Right cardiac atrium (tissue), 5 donors: ENCODE results near the gene SLC40A1. TPM values are rescaled to one million over a fixed set of nuclear protein-coding genes. Genes with fewer than 3 reads are reported as not detected.

Experiments used
- ATAC-seq, 2 donors: fragments of 200-7000 bp; cut with Tn5 transposase; one replicate each; pipeline versions ENCODE4 v1.8.0 to v1.9.1; 2020; ENCODE audit warnings: moderate library complexity in 2 of 2, mild to moderate bottlenecking in 1 of 2
- DNase-seq, 3 donors: peaks; one replicate each; pipeline ENCODE4 v3.0.0-alpha.2; 2020
- H3K27ac ChIP-seq: one replicate; pipeline ENCODE4 v1.5.1; 2013; ENCODE audit warnings: mild to moderate bottlenecking, low read length, control low read depth, moderate library complexity
- H3K27me3 ChIP-seq: one replicate; pipeline ENCODE4 v1.6.1; 2013; ENCODE audit not compliant: control insufficient read depth, insufficient read depth
- H3K4me1 ChIP-seq: one replicate; pipeline ENCODE4 v1.6.1; 2013; ENCODE audit warnings: low read length; ENCODE audit not compliant: control insufficient read depth, insufficient read depth
- H3K4me3 ChIP-seq: one replicate; pipeline ENCODE4 v1.5.1; 2013; ENCODE audit warnings: low read length, control low read depth
- H3K9me3 ChIP-seq: one replicate; pipeline ENCODE4 v1.6.1; 2013; ENCODE audit warnings: low read length; ENCODE audit not compliant: control insufficient read depth
- WGBS: extraction: QIAGEN DNeasy Blood & Tissue Kit; methylation state at CpG from one replicate; pipeline ENCODE4 v1.1.7; 2013; 5-methylcytosine and 5-hydroxymethylcytosine counted together
- intact Hi-C, 4 donors: fragments of 100-400 bp; cut with DNase I; formaldehyde crosslinking; loops; one replicate each; pipeline versions ENCODE4 v1.11.0 to v1.14.0; 2022 to 2023
- polyA plus RNA-seq: library from polyadenylated mRNA; stranded (reverse); fragments of 200-250 nt; gene quantifications from one replicate; pipeline ENCODE4 v1.2.3, GENCODE V29; 2013
- total RNA-seq, 4 donors: library from RNA; stranded (reverse); fragmentation: NEBNext Ultra II Directional; extraction: Animal tissue kit (Norgen Biotek cat#: 25700); gene quantifications; one replicate each; pipeline ENCODE4 v1.2.1, GENCODE V29; 2021
- donor health status: healthy with polysubstance abuse.
- donor health status: DM: no; HTN: yes; CAD: no.
- donor health status: DM: no; HTN: no; CAD: no.
- donor health status: DM: no; HTN: yes; CAD: no; lungs with severe emphysema.
- donor health status: DM: yes; HTN: yes; CAD: no.

The SLC40A1 gene
- total and polyA plus RNA-seq, 5 donors: 32.2 to 86.9 (median 65.7) TPM

- Histone ChIP-seq H3K27me3 (no peaks in the 10 kb centered on the region), H3K27ac (peak overlapping the region; percentile 99), H3K9me3 (no peaks in the 10 kb centered on the region), H3K4me3 (peak overlapping the region; percentile 79), H3K4me1 (peaks cover 5% of the 10 kb centered on the region)
- WGBS: 21% methylated on average over 22 of the region's 22 CpGs
- ATAC-seq (peak; percentile 22 to 31), DNase-seq (peak in 1 of 3 donors; percentile 60)
- intact Hi-C loops: no loop called here
Measured at GRCh38 chr2:189581354-189582139, 961 bp upstream of the SLC40A1 start.

GRCh38 chr2:189580241-189580651 is 340 bp downstream of the SLC40A1 start:
- peaks cover 5% of the 10 kb centered on the region for H3K4me1 ChIP-seq
- ATAC-seq: peak; percentile 23 to 48

GRCh38 chr2:189579585-189580186 is 900 bp downstream of the SLC40A1 start:
- Histone ChIP-seq H3K27ac (peak overlapping the region; percentile 56), H3K9me3 (no peaks in the 10 kb centered on the region), H3K4me1 (peaks cover 8% of the 10 kb centered on the region), H3K27me3 (no peaks in the 10 kb centered on the region), H3K4me3 (peak overlapping the region; percentile 79)
- DNase-seq (no peak), ATAC-seq (peak; percentile 32 to 47)
- WGBS: 25% methylated on average over 11 of the region's 11 CpGs
- intact Hi-C loops: loop anchor here in 1 of 4 donors (10.0 kb wide), 1 partner anchor 115 kb away; no protein-coding TSS in a partner anchor

More at GRCh38 chr2:189580241-189580651, 340 bp downstream of the SLC40A1 start:
- intact Hi-C loops: no loop called here
- Histone ChIP-seq H3K27ac (peak overlapping the region; percentile 87), H3K9me3 (no peaks in the 10 kb centered on the region), H3K27me3 (no peaks in the 10 kb centered on the region), H3K4me3 (peak overlapping the region; percentile 79)
- peak; percentile 45 to 72 (median 64) for DNase-seq
- under 1% methylated on average over 13 of the region's 13 CpGs for WGBS

GRCh38 chr2:189578272-189578950 is 2.2 kb downstream of the SLC40A1 start:
- intact Hi-C loops: loop anchor here in 1 of 4 donors (10.0 kb wide), 1 partner anchor 114 kb away; no protein-coding TSS in a partner anchor
- WGBS: 23% methylated on average over 1 of the region's 1 CpG
- H3K4me3 ChIP-seq: peak overlapping the region; percentile 79
- H3K9me3 ChIP-seq: no peaks in the 10 kb centered on the region
- DNase-seq: no peak
- H3K27me3 ChIP-seq: no peaks in the 10 kb centered on the region
- no peak overlapping the region for H3K27ac ChIP-seq
- ATAC-seq: no peak
- H3K4me1 ChIP-seq: peaks cover 8% of the 10 kb centered on the region

GRCh38 chr2:189577121-189577520 is 3.5 kb downstream of the SLC40A1 start:
- no peak overlapping the region for H3K27ac ChIP-seq
- H3K4me3 ChIP-seq: no peak overlapping the region
- H3K27me3 ChIP-seq: no peaks in the 10 kb centered on the region
- 69% methylated on average over 5 of the region's 5 CpGs for WGBS
- ATAC-seq (no peak), DNase-seq (no peak)
- intact Hi-C loops: loop anchor here in 1 of 4 donors (10.0 kb wide), 1 partner anchor 112 kb away; no protein-coding TSS in a partner anchor
- peaks cover 8% of the 10 kb centered on the region for H3K4me1 ChIP-seq
- H3K9me3 ChIP-seq: no peaks in the 10 kb centered on the region

GRCh38 chr2:189576396-189576795 is 4.2 kb downstream of the SLC40A1 start:
- intact Hi-C loops: loop anchor here in 1 of 4 donors (10.0 kb wide), 1 partner anchor 112 kb away; no protein-coding TSS in a partner anchor
- no peak for ATAC-seq
- no peak overlapping the region for H3K27ac ChIP-seq
- H3K4me1 ChIP-seq: peaks cover 8% of the 10 kb centered on the region
- peak in 1 of 3 donors; percentile 49 for DNase-seq
- no peaks in the 10 kb centered on the region for H3K27me3 ChIP-seq
- H3K4me3 ChIP-seq: no peak overlapping the region
- WGBS: 47% methylated on average over 1 of the region's 1 CpG
- H3K9me3 ChIP-seq: no peaks in the 10 kb centered on the region

- no peaks in the 10 kb centered on the region for H3K9me3 ChIP-seq
- H3K4me3 ChIP-seq: peak overlapping the region; percentile 46
- H3K27ac ChIP-seq: peak overlapping the region; percentile 75
- intact Hi-C loops: loop anchor here in 1 of 4 donors (10.0 kb wide), 1 partner anchor 110 kb away; no protein-coding TSS in a partner anchor
- DNase-seq (no peak), ATAC-seq (peak; percentile 25 to 73)
- no peaks in the 10 kb centered on the region for H3K27me3 ChIP-seq
- WGBS: 57% methylated on average over 5 of the region's 5 CpGs
- H3K4me1 ChIP-seq: peaks cover 8% of the 10 kb centered on the region
Measured at GRCh38 chr2:189574793-189575475, 5.7 kb downstream of the SLC40A1 start.

DNA sequence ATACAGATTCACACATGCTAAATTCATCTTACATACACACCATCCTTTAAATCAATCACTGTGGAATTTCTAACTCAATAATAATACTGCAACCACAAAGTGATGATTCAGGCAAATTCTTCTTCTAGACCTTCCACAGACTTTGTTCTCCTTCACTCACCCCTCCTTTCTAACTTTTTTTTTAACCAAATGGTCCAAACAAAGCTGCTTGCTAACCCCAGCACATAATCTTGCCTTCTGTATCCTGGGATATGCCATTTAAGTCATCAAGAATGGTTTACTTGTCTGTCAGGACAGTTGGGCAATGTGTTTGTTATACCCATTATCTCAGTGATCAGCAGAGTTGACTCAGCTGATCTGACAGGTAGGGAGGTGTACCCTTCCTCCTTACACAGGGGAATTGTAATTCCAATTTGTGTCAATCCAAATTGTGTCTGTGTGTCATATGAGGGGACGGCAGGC is 10.0 kb downstream of the SLC40A1 start:
- ATAC-seq (no peak), DNase-seq (no peak)
- H3K27me3 ChIP-seq: no peaks in the 10 kb centered on the region
- H3K4me1 ChIP-seq: peaks cover 6% of the 10 kb centered on the region
- H3K4me3 ChIP-seq: no peak overlapping the region
- intact Hi-C loops: loop anchor here in 1 of 4 donors (10.0 kb wide), 1 partner anchor 106 kb away; no protein-coding TSS in a partner anchor
- no peaks in the 10 kb centered on the region for H3K9me3 ChIP-seq
- WGBS: 97% methylated on average over 1 of the region's 1 CpG
- no peak overlapping the region for H3K27ac ChIP-seq

GRCh38 chr2:189569295-189569910 is 11.2 kb downstream of the SLC40A1 start:
- Histone ChIP-seq H3K27me3 (no peaks in the 10 kb centered on the region), H3K4me3 (no peak overlapping the region), H3K27ac (no peak overlapping the region), H3K4me1 (peaks cover 2% of the 10 kb centered on the region), H3K9me3 (no peaks in the 10 kb centered on the region)
- 26% methylated on average over 1 of the region's 1 CpG for WGBS
- ATAC-seq (peak in 1 of 2 donors; percentile 38), DNase-seq (no peak)
- intact Hi-C loops: loop anchor here in 1 of 4 donors (10.0 kb wide), 1 partner anchor 95 kb away; no protein-coding TSS in a partner anchor

DNA sequence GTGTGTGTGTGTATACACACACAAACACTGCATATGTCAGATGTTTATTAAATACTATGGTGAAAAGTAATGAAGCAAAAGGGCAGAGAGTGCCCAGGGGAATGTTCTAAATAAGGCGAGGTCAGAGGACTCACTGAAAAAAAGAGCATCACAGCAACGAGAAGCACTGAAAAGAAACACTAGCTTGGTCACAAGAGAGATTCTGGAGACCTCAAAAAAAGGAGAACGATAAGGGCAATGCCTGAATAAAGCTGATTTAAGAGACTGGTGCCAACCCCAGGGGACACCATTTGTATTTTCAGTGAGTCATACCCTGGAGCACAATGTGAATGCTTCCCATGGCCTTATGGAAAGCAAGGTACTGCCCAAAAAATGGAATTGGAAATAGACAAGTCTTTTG is 14.5 kb downstream of the SLC40A1 start:
- ATAC-seq (peak; percentile 77 to 94), DNase-seq (no peak)
- no peak overlapping the region for H3K27ac ChIP-seq
- peaks cover 6% of the 10 kb centered on the region for H3K4me1 ChIP-seq
- no peaks in the 10 kb centered on the region for H3K27me3 ChIP-seq
- intact Hi-C loops: loop anchor here in 1 of 4 donors (10.0 kb wide), 1 partner anchor 91 kb away; no protein-coding TSS in a partner anchor
- 37% methylated on average over 3 of the region's 3 CpGs for WGBS
- H3K9me3 ChIP-seq: no peaks in the 10 kb centered on the region
- H3K4me3 ChIP-seq: no peak overlapping the region
